Endothelial cell of umbilical vein (primary cell): ENCODE measurements around the gene CMTR1.

ENCODE experiments used
- EZH2 ChIP-seq: IDR thresholded peaks from 2 replicates; pipeline ENCODE4 v1.6.1; 2012; ENCODE audit warnings: borderline replicate concordance, low read depth, mild to moderate bottlenecking, moderate library complexity, low read length, inconsistent platforms; ENCODE audit not compliant: severe bottlenecking
- FOS ChIP-seq: IDR thresholded peaks from 2 replicates; pipeline ENCODE4 v1.6.1; 2011; ENCODE audit warnings: mild to moderate bottlenecking, low read length, moderate library complexity, borderline replicate concordance; ENCODE audit not compliant: insufficient read depth
- GATA2 ChIP-seq: IDR thresholded peaks from 2 replicates; pipeline ENCODE4 v1.7.0; 2011; ENCODE audit warnings: low read depth, mild to moderate bottlenecking, moderate library complexity, mixed read lengths, low read length; ENCODE audit not compliant: insufficient read length, insufficient read depth
- JUN ChIP-seq: IDR thresholded peaks from 2 replicates; pipeline ENCODE4 v1.6.1; 2011; ENCODE audit warnings: borderline replicate concordance, low read depth; ENCODE audit not compliant: insufficient read length, insufficient read depth
- MYC ChIP-seq: IDR thresholded peaks from one replicate; pipeline ENCODE4 v1.6.1; 2011; ENCODE audit warnings: mild to moderate bottlenecking, low read depth, low read length
- POLR2A ChIP-seq: IDR thresholded peaks from 2 replicates; pipeline ENCODE4 v1.6.1; 2012; ENCODE audit warnings: low read depth, mild to moderate bottlenecking, control low read depth, low read length
- POLR2AphosphoS5 ChIP-seq: IDR thresholded peaks from 2 replicates; pipeline ENCODE4 v1.6.1; 2012; ENCODE audit warnings: low read depth, mild to moderate bottlenecking, control low read depth, low read length, moderate library complexity; ENCODE audit not compliant: insufficient read depth
- TF ChIP-seq, protein P1 (sequence below), 2 donors: IDR thresholded peaks; 1 replicate in 1 of 2; 2 replicates in 1 of 2; pipeline ENCODE4 v1.5.1; 2011; ENCODE audit warnings: low read length in 2 of 2, mild to moderate bottlenecking in 2 of 2, moderate library complexity in 2 of 2, control low read depth in 1 of 2, inconsistent platforms in 1 of 2, low read depth in 1 of 2; ENCODE audit not compliant: insufficient read depth in 1 of 2; ENCODE audit errors: extremely low read depth in 1 of 2
- TF ChIP-seq, protein P2 (sequence below): IDR thresholded peaks from 2 replicates; pipeline ENCODE4 v1.6.1; 2011; ENCODE audit not compliant: insufficient read depth, insufficient read length

DNA sequence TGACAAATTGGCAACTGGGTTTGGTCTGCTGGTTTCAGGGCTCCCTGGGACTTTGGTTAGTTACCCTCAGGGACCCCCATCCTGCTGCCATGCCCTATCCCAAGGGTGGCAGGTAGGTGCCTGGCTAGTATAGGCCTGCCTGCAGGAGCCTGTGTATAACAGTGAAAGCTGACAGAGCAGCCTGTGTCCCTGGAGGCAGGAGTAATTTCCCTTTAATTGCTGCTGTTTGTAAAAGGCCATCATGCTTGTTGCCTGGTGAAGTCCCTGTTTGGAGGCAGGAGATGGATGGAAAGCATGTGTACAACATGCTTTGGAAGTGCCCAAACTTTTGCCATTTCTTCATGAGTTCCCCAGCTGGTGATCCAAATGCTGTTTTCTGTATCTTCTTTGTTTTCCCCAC is 30.1 kb downstream of the CMTR1 start:
- TF ChIP-seq, protein P1, sequence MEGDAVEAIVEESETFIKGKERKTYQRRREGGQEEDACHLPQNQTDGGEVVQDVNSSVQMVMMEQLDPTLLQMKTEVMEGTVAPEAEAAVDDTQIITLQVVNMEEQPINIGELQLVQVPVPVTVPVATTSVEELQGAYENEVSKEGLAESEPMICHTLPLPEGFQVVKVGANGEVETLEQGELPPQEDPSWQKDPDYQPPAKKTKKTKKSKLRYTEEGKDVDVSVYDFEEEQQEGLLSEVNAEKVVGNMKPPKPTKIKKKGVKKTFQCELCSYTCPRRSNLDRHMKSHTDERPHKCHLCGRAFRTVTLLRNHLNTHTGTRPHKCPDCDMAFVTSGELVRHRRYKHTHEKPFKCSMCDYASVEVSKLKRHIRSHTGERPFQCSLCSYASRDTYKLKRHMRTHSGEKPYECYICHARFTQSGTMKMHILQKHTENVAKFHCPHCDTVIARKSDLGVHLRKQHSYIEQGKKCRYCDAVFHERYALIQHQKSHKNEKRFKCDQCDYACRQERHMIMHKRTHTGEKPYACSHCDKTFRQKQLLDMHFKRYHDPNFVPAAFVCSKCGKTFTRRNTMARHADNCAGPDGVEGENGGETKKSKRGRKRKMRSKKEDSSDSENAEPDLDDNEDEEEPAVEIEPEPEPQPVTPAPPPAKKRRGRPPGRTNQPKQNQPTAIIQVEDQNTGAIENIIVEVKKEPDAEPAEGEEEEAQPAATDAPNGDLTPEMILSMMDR (IDR thresholded peaks at IDR 0.05; ENCODE audit: extremely low read depth in 1 of 2, insufficient read depth in 1 of 2, low read depth in 1 of 2, low read length in 2 of 2) = no peak
- no peak for TF ChIP-seq POLR2A
- TF ChIP-seq EZH2 = no peak
- no peak for TF ChIP-seq JUN
- no peak for TF ChIP-seq MYC
- no peak for TF ChIP-seq POLR2AphosphoS5
- TF ChIP-seq, protein P2, sequence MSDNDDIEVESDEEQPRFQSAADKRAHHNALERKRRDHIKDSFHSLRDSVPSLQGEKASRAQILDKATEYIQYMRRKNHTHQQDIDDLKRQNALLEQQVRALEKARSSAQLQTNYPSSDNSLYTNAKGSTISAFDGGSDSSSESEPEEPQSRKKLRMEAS = no peak
- no peak for TF ChIP-seq GATA2
- TF ChIP-seq FOS = no peak
